ENCODE results near the gene NIF3L1.

Gene NIF3L1, protein sequence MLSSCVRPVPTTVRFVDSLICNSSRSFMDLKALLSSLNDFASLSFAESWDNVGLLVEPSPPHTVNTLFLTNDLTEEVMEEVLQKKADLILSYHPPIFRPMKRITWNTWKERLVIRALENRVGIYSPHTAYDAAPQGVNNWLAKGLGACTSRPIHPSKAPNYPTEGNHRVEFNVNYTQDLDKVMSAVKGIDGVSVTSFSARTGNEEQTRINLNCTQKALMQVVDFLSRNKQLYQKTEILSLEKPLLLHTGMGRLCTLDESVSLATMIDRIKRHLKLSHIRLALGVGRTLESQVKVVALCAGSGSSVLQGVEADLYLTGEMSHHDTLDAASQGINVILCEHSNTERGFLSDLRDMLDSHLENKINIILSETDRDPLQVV

DNA sequence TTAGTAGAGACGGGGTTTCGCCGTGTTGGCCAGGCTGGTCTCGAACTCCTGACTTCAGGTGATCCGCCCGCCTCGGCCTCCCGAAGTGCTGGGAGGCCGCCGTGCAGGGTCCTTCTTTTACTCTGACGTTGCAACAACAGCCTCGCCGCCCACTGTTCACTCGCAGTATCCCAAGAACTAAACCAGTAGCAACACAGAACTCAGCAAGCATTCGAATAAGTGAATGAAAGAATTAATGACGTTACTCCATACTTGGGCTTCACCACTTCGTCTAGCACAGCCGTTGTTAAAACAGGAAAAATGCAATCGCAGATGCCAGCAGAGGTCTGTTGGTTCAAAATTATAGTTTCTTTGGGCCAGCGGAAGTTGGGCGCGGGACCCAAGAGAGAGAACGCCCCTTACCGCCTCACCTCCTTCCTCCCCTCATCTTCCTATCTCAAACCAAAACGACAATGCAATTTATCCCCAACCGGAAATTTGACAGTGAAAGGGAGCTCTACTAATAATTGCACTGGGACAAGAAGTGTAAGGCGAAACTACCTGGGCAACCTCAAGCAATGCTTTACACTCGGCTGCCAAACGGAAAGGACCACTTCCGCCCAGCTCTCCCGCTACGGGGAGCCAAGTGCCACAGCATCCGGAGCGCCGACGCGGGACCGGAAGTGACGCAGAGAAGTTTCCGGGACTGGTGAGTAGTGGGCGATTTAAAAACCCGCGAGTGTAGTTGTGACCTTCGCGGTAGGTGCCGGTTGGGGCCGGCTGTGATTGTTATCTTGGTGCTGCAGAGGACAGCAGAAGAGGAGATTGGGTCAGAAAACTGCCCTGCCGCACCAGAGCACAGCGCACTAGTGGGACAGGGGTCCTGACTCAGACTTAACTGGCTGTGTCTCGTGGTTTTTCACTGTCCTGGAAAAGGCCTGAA is at the start of gene NIF3L1, which contains the start of gene PPIL3:
Gene NIF3L1, plus strand, starts transcription at position 668 of the 922 bp plus-strand sequence. CDS start 2,573 bp downstream, outside the sequence.
Gene PPIL3, minus strand, starts transcription at position 374 of the 922 bp plus-strand sequence. CDS start 1,462 bp downstream, outside the sequence.
- DNase-seq, result peak; percentile 83 to 93 (median 88)

DNA sequence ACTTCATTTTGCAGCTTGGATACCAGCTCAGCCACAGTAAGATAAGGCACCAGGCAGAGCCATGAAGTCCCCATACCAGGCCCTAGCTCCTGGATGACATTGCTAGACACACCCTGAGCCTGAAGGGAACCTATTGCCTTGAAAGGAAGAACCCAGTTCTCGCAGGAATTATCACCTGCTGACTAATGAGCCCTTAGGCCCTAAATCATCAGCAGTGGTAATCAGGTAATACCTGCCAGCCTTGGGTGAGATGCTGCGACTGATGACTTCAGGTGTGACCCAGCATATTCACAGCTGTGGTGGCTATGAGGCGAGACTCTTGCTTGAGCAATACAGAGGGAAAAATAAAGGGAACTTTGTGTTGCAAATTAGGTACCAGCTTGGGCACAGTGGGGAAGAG is 49.7 kb upstream of the NIF3L1 start:
- no peak for DNase-seq

DNA sequence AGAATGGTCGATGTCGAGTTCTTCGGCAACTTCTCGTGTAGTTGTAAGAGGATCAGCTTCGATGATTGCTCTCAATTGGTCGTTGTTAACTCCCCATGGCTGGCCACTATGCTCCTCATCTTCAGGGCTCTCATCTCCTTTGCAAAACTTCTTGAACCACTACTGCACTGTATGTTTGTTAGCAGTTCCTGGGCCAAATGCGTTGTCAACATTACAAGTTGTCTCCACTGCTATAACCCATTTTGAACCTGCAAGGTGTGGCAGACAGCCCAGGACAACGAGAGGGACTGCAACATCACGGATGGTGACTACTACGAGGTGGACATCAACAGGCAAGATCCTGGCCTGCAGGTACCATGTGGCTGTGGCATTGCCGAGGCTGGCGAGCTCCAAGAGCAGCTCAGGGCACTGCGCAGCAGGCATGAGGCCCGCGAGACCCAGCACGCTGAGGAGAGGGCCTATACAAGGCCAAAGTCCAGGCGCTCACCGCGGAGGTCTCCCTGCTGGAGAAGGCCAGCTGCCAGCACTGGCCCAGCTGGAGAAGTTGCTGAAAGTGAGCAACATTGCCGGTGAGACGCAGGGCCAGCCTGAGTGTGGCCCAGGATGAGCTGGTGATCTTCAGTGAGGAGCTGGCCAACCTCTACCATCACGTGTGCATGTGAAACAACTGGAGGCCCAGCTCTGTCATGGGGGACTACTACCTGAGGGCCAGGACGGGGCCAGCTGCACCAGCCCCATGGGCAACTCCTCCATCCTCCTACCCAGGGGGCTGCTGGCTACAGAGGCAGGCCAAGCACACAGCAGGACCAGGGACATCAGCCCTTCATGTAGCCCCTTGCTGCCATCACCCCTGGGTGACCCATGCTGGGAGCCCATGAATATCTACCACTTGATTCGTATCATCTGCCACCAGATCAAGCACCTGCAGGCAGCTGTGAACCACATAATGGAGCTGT is 44.9 kb upstream of the NIF3L1 start:
- DNase-seq, result no peak

DNA sequence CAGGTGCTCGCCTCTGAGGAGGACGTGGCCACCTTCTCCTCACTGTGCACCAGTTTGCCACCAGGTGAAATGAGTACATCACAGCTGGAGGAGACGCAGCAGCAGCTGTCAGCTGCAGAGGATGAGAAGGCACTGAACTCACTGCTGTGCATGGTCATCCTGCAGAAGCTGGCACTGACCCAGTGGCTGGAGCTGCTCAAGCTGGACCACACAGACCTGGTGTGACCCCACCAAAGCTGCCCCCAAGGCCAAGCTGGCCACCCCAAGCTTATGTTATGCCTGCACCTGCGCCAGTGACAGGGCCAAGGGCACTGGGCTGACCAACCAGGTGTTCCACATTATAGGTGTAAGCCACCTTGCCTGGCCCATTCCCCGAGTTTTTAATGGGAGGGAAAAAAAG is 44.0 kb upstream of the NIF3L1 start:
- no peak for DNase-seq

DNA sequence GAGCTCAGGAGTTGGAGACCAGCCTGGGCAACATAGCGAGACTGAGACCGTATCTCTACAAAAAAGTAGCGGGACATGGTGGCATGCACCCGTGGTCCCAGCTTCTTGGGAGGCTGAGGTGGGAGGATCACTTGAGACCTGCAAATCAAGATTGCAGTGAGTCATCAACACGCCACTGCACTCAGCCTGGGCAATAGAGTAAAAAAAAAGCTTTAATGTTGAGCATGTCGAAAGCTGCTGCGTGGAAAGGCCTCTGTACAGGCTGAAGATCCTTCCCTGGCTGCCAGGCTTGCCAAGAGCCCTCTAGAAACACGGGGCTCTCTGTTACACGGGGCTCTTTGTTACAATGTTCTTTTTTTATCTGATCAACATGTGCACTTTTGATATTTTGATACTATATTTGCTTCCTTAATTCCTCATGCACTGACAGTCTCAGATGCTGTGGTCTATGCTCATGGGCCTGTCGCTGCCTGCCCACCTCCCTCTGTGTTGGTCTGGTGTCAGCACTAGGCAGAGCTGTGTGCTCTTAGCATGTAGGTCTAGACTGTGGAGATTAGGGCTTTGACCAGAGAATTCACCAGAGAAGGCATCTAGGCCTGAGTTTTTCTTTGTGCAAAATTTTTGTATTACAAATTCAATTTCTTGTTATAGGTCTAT is 43.4 kb upstream of the NIF3L1 start:
- no peak for DNase-seq

DNA sequence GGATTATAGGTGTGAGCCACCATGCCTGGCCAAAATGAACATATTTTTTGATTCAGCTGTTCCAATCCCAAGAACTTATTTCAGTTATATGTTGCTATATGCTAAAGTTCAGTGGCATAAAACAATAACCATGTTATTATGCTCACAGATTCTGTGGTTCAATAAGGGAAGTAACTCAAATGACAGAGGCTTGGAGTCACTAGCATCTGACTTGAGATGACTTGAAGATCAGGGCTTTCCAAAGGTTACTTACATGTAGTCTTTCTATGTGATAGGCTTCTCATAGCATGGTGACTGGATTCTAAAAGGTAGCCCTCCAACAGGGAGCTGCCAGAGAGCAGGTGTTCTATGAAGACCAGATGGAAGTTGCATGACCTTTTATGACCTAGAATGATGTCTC is 41.9 kb upstream of the NIF3L1 start:
- DNase-seq, result no peak

DNA sequence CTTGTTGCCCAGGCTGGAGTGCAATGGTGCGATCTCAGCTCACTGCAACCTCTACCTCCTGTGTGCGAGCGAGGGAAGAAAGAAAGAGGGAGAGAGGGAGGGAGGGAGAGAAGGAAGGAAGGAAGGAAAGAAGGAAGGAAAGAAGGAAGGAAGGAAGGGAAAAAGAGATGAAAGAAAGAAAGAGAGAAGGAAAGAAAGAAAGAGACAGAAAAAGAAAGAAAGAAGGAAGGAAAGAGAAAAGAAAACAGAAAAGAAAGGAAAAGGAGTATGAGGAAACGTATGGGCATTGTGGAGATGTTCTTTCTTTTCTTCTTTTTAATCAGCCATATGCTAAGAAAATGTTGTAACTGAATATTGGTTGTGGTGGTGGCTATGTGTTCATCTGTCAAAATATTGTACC is 41.2 kb upstream of the NIF3L1 start:
- DNase-seq, result no peak

DNA sequence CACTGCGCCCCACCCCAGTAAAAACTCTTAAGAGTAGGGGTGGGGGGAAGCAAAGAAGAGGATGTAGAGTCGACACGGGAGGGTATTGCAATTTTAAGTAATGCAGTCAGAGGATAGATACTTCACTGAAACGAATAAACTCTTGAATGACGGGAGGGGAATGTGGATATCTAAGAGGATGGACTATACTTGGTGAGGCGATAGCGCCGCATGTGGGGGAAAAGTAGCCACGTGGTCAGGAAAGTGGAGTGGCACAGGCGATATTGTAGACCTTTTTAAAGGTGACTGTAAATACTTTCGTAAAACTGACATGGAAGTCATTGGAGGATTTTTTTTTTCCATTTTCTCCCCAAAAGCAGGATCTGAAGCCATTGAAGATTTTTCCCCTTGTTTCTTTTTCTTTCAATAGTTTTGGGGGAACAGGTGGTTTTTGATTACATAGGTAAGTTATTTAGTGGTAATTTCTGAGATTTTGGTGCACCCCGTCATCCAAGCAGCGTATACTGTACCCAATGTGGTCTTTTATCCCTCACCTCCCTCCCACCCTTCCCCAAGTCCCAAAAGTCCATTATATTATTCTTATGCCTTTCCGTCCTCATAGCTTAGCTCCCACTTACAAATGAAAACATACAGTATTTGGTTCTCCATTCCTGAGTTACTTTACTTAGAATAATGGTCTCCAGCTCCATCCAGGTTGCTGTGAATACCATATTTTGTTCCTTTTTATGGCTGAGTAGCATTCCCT is 38.5 kb upstream of the NIF3L1 start:
- DNase-seq, result no peak

DNA sequence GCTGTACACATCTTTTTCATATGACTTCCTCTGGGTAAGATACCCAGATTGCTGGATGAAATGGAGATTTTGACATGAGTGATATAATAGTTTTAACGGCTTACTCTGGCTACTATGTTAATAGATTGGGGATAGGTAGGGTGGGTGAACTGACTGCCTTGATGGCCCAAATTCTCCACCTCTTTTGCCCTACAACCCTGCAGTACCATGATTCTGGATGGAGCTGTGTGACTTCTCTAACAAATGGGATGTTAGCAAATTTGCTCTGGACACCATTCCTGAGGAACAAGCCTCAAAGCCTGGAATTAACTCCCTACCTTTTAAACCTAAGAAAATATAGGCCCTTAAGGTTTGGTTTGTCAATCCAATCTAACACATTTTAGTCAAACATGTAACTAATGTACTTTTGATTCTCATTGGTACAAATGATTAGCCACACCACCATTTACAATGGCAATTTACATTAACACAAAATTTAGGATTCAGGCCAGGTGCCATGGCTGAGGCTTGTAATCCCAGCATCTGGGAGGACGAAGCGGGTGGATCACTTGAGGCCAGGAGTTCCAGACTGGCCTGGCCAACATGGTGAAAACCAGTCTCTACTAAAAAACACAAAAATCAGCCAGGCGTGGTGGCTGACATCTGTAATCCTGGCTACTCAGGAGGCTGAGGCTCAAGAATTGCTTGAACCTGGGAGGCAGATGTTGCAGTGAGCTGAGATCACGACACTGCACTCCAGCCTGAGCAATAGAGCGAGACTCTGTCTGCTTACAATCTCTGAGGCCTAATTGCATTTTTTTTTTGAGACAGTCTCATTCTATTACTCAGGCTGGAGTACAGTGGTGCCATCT is 37.5 kb upstream of the NIF3L1 start:
- DNase-seq, result no peak

DNA sequence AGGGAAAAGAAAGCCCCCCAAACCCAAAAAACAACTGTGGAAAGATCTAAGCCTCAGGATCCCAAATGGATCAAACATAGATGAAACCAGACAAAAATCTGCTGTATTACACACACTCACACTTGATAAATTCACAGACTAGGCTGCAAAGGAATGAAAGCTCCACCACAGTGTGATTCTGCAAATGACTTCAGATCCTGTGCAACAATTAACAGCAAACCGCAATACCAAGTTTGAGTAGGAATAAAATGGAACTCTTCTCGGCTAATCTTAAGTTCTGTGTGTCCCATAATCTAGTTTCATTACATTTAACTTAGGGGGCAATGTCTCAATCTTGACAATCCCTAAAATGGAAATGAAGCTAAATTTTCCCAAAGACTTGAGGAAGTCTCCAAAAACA is 36.6 kb upstream of the NIF3L1 start:
- no peak for DNase-seq

DNA sequence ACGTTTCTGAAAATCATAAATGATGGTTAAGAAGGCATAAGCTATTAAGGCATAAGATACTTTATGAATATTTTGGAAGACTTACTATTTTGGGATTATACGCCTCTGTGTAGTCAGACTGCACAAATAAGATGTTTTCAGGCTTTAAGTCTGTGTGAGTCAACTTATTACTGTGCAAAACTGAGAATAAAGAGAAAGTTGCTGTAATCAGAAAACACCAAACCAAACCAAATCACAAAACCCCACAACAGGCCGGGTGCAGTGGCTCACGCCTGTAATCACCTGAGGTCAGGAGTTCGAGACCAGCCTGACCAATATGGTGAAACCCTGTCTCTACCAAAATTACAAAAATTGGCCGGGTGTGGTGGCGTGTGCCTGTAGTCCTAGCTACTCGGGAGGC is 32.4 kb upstream of the NIF3L1 start:
- no peak for DNase-seq

DNA sequence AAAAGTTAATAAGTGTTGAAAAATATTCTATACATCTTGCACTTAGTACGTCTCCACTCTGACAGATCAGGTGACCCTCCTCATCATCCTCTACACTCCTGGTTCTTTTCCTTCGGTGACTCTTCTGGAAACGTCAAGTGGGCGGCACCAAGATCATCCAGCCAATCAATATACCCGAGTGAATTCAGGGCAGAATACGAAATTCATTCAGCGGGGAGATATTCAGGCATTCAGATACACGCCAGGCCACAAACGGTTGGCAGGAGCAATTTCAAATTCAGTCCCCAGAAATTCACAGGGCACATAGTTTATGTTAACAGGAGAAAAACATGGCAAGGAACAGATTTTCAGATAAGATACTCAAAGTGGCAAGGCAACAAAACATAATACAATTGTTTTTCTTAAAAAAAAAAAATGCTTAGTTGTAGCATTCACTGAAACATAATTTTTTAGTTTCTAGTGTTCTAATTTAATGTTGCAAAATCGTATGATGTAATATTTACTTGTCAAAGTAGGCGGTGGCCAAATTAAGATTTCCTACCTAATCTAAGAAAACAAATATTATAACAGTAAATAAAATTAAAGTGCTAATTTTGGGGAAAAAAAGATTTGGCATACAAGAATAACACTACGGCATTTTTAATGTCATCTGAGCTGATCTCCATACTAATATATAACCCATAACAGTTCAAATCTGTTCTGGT is 28.9 kb upstream of the NIF3L1 start:
- no peak for DNase-seq

DNA sequence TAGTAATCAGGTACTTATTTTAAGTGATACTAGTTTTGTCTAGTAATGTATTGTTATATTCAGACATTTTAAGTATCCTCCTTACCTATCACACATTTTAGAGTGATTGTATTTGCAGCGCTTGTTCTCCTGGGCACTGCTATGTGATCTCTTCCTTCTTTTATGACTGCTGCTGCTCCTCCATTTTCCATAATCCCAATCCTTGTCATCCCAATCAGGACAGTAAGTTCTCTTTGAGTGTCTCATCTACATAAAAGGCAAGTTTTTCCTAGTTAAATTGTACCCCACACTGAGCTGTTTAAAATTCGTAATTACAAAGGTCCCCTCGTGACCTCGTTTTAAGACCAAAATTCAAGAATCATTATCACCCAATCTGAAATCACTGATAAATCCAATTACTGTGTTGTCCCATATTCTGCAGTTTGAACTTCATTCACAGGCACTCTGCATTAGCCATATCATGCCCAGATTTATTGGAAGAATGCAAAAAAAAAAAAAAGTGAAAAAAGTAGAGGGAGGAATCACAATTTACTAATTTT is 27.5 kb upstream of the NIF3L1 start:
- no peak for DNase-seq

DNA sequence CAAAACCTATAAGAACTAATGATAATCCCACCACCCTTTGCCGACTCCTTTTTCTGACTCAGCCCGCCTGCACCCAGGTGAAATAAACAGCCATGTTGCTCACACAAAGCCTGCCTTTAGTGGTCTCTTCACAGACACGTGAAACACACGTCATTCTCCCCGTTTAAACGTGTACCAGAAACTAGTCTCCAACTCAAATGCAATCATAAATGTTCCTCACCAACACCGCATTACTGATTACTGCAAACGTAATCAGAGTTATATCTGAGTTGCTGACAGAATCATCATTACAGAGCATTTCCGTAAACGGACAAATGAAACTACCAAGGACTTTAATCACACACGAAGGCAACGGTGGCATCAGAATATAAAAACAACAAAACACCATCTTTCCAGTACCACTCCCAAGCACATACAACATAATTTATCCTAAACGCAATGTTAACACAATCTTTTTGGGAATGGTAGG is 26.6 kb upstream of the NIF3L1 start:
- DNase-seq, result peak in 2 of 4 experiments; percentile 17 to 35

DNA sequence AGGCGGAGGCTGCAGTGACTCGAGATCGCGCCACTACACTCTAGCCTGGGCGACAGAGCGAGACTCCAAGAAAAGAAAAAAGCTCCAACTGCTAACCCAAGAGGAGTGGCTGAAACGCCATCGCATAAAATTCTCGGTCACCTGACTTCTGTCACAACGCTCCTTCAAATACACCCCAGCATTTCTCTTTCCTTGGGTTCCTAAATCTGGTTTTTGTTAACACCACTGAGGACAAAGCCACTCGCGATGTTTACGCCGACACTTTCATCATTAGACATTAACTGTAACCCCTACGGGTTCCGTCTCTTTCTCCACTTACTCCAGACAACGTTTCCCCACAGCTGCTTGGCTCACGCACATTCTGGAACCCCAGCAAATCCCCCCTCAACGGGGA is 25.4 kb upstream of the NIF3L1 start:
- peak in 1 of 4 experiments; percentile 31 for DNase-seq

DNA sequence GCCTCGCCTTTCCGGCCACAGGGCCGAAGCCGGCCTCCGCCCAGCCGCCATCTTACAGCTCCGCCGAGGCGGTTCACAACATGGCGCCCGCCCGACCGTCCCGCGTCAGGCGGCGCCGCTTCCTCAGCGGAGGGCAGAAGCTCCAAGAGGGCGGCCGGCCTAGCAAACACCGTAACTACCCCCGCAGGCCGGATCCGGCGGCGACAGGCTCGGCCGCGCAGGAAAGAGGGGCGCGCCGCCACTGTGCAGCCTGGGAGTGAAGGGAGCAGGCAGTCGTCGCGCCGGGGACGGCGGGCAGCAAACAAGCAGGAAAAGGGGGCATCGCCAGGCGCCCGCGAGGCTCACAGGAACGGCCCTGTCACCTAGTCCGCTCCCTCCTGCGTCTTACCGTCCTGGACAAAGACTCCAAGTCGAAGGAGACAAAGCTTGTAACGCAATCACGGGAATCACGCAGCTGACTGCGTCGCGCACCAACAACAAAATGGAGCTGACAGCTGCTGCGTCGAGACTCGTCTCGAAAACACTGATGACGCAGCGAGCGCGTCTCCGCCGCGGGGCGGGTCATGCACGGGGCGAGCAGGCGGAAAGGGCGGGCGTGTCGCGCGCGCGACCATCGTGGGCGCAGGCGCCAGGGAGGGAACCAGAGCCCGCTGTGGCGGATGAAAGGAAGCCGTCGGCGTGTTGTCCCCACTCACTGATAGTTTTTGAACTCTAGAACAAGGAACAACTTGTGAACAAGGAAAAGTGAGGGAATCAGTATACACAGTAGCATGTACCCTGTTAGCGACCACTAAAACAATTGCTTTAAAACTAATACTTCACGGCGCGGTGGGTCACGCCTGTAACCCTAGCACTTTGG is 24.8 kb upstream of the NIF3L1 start, which contains the start of gene CLK1:
Gene CLK1, minus strand, starts transcription at position 483 of the 859 bp plus-strand sequence. CDS start 2,796 bp downstream, outside the sequence.
- DNase-seq, result peak; percentile 83 to 98 (median 92)

DNA sequence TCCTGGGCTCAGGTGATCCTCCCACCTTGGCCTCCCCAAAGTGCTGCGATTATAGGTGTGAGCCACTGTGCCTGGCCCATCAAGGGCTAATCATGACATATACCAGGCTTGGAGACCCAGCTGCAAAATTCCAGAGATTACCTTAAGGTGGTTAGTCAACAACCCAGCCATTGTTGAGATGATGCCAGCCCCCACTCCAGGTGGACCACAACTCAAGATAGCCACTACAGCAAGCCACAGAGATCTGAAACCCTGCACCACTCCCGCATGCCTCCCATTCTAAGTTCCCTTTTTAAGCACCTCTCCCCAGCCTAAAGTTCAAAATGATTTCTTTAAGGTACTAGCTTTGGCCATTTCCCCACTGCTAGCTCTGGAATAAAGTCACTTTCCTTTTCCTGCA is 20.2 kb upstream of the NIF3L1 start:
- no peak for DNase-seq

DNA sequence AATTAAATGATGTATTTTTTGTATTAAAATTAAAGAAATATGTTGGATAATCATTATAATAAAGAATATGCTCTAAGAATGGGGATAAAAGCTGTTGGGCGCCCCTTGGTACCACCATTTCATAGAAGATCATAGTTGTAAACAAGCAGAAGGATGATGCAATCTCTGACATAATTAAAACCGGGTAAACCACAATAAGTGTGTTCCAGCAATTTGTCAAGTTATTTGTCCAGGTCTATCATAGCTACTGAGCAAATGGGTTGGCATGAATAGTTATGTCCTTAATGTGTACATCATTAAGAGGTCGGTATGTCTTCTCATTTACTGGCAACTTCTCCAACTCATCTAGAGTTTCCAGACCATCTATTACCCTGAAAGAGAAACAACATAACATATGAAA is 18.0 kb upstream of the NIF3L1 start:
- DNase-seq, result no peak
